Tibial nerve (tissue), 4 donors: ENCODE data around the gene PMM2. TPM values are rescaled to one million over a fixed set of nuclear protein-coding genes. Genes with fewer than 3 reads are reported as not detected.

Experiments
- DNase-seq, 2 donors: peaks; one replicate each; pipeline ENCODE4 v3.0.0-alpha.2; 2019; ENCODE audit warnings: low spot score in 2 of 2
- H3K27ac ChIP-seq, 4 donors: fragments of 200-600 bp; sonication (generic) in 3 of 4; one replicate each; pipeline ENCODE4 v1.5.1; 2017 to 2019; ENCODE audit warnings: mild to moderate bottlenecking in 1 of 4
- H3K27me3 ChIP-seq, 2 donors: fragments of 200-600 bp; sonication (generic) in 1 of 2; one replicate each; pipeline versions ENCODE4 v1.5.1 to v1.6.0; 2017 to 2019
- H3K36me3 ChIP-seq, 3 donors: fragments of 200-600 bp; sonication (generic); one replicate each; pipeline ENCODE4 v1.5.1; 2018 to 2019
- H3K4me1 ChIP-seq, 4 donors: fragments of 200-600 bp; sonication (generic) in 3 of 4; one replicate each; pipeline ENCODE4 v1.5.1; 2017 to 2019
- H3K4me3 ChIP-seq, 4 donors: fragments of 200-600 bp; sonication (generic) in 3 of 4; one replicate each; pipeline ENCODE4 v1.5.1; 2017 to 2019; ENCODE audit warnings: mild to moderate bottlenecking in 1 of 4, moderate library complexity in 1 of 4
- H3K9me3 ChIP-seq, 4 donors: fragments of 200-600 bp; sonication (generic) in 3 of 4; one replicate each; pipeline ENCODE4 v1.5.1; 2017 to 2019
- EP300 ChIP-seq, 2 donors: sonication (generic); formaldehyde crosslinking; IDR thresholded peaks; one replicate each; pipeline ENCODE4 v1.6.1; 2017; ENCODE audit warnings: antibody characterized with exemption in 2 of 2, mild to moderate bottlenecking in 1 of 2
- POLR2A ChIP-seq, 2 donors: fragments of 450-650 bp; IDR thresholded peaks; one replicate each; pipeline ENCODE4 v1.6.1; 2017; ENCODE audit warnings: antibody characterized with exemption in 2 of 2, mild to moderate bottlenecking in 2 of 2, moderate library complexity in 2 of 2
- WGBS, 2 donors: methylation state at CpG; one replicate each; pipeline ENCODE4 v1.1.5; 2018; 5-methylcytosine and 5-hydroxymethylcytosine counted together
- total RNA-seq, 4 donors: library from RNA; depleted of rRNA; stranded (reverse); fragments of >200 nt; gene quantifications; one replicate each; pipeline ENCODE4 v1.1.0, GENCODE V29; 2016
- TF ChIP-seq, protein P1 (sequence below), 5 experiments: fragments of 200-600 bp in 3 of 5; fragments of 450-650 bp in 2 of 5; sonication (generic) in 3 of 5; IDR thresholded peaks; one replicate each; pipeline ENCODE4 v1.5.1; 2016 to 2019; ENCODE audit warnings: antibody characterized with exemption in 5 of 5, mild to moderate bottlenecking in 3 of 5, moderate library complexity in 2 of 5

PMM2 gene
- total RNA-seq, 4 donors from 2014 or later: 37.6 to 73.8 (median 52.7) TPM

- Histone ChIP-seq H3K4me3 (no peak overlapping the region), H3K27me3 (no peaks in the 10 kb centered on the region), H3K9me3 (no peaks in the 10 kb centered on the region), H3K36me3 (peaks cover 0 to 94% (median 4%) of the 10 kb centered on the region in 3 donors), H3K27ac (no peak overlapping the region), H3K4me1 (no peaks in the 10 kb centered on the region)
- 66 to 73% methylated on average over 12 of the region's 12 CpGs for WGBS, 2 donors
- no peak for DNase-seq
- TF ChIP-seq EP300 (IDR thresholded peaks at IDR 0.05) (no peak), POLR2A (IDR thresholded peaks at IDR 0.05) (no peak)
- TF ChIP-seq, protein P1, sequence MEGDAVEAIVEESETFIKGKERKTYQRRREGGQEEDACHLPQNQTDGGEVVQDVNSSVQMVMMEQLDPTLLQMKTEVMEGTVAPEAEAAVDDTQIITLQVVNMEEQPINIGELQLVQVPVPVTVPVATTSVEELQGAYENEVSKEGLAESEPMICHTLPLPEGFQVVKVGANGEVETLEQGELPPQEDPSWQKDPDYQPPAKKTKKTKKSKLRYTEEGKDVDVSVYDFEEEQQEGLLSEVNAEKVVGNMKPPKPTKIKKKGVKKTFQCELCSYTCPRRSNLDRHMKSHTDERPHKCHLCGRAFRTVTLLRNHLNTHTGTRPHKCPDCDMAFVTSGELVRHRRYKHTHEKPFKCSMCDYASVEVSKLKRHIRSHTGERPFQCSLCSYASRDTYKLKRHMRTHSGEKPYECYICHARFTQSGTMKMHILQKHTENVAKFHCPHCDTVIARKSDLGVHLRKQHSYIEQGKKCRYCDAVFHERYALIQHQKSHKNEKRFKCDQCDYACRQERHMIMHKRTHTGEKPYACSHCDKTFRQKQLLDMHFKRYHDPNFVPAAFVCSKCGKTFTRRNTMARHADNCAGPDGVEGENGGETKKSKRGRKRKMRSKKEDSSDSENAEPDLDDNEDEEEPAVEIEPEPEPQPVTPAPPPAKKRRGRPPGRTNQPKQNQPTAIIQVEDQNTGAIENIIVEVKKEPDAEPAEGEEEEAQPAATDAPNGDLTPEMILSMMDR (IDR thresholded peaks at IDR 0.05): no peak
Measured at GRCh38 chr16:8768692-8769091, 28.9 kb upstream of the PMM2 start.

GRCh38 chr16:8773537-8773936 is 24.1 kb upstream of the PMM2 start:
- Histone ChIP-seq H3K36me3 (peaks cover 0 to 94% (median 4%) of the 10 kb centered on the region in 3 donors), H3K4me3 (no peak overlapping the region), H3K9me3 (no peaks in the 10 kb centered on the region), H3K27me3 (no peaks in the 10 kb centered on the region), H3K4me1 (no peaks in the 10 kb centered on the region), H3K27ac (no peak overlapping the region)
- TF ChIP-seq POLR2A (IDR thresholded peaks at IDR 0.05) (no peak), EP300 (IDR thresholded peaks at IDR 0.05) (no peak)
- TF ChIP-seq, protein P1 (IDR thresholded peaks at IDR 0.05): no peak
- 67 to 79% methylated on average over 3 of the region's 3 CpGs for WGBS, 2 donors
- DNase-seq: no peak

DNA sequence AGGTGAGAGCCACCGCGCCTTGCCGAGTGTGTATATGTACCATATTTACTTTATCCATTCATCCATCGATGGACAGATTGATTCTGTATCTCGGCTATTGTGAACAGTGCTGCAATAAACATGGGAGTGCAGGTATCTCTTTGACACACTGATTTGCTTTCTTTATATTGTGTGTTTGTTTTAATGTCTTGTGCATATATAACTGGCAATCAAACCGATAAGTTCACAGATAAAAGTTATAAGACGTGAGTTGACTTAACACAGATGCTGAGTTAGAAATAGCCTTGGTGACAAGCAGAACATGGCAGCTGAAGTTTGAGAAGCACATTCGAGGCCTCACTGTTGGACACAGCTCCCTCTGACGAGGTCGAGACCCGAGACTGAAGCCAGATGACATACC is 23.4 kb upstream of the PMM2 start:
- peaks cover 0 to 94% (median 4%) of the 10 kb centered on the region in 3 donors for H3K36me3 ChIP-seq
- 90% methylated on average over 11 of the region's 11 CpGs for WGBS, 2 donors

GRCh38 chr16:8775359-8775758 is 22.3 kb upstream of the PMM2 start:
- Histone ChIP-seq H3K36me3 (peaks cover 0 to 94% (median 4%) of the 10 kb centered on the region in 3 donors), H3K27ac (no peak overlapping the region), H3K4me3 (no peak overlapping the region), H3K9me3 (no peaks in the 10 kb centered on the region), H3K4me1 (no peaks in the 10 kb centered on the region), H3K27me3 (no peaks in the 10 kb centered on the region)
- WGBS, 2 donors: 88 to 96% methylated on average over 1 of the region's 1 CpG
- TF ChIP-seq, protein P1 (IDR thresholded peaks at IDR 0.05): no peak
- TF ChIP-seq POLR2A (IDR thresholded peaks at IDR 0.05): no peak
- no peak for TF ChIP-seq EP300 (IDR thresholded peaks at IDR 0.05)
- no peak for DNase-seq

More for the DNA sequence above, 23.4 kb upstream of the PMM2 start:
- no peak for DNase-seq
- Histone ChIP-seq H3K4me3 (no peak overlapping the region), H3K4me1 (no peaks in the 10 kb centered on the region), H3K27me3 (no peaks in the 10 kb centered on the region), H3K9me3 (no peaks in the 10 kb centered on the region), H3K27ac (no peak overlapping the region)
- TF ChIP-seq EP300 (IDR thresholded peaks at IDR 0.05) (no peak), POLR2A (IDR thresholded peaks at IDR 0.05) (no peak)
- TF ChIP-seq, protein P1 (IDR thresholded peaks at IDR 0.05): no peak

DNA sequence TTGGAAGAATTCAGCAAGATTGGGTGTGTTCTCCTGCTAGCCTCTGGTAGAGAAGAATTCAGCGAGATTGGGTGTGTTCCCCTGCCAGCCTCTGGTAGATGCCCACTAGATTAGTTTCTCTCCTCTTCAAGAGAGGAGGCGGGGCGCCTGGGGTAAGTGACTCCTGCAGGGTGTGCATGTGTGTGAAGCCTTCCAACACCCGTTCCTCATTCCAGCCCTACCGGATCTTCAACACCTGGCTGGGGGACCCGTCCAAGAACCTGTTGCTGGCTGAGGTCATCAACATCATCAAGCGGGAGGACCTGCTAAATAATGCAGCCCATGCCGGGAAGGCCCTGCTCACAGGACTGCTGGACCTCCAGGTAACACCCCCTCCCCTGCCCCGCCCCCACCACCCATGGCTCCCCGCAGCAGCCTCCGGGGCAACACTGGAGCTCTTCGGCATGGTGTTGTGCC is 21.5 kb upstream of the PMM2 start:
- DNase-seq: no peak
- no peak overlapping the region for H3K4me3 ChIP-seq
- WGBS, 2 donors: 74 to 76% methylated on average over 9 to 11 of the region's 12 CpGs
- no peaks in the 10 kb centered on the region for H3K9me3 ChIP-seq
- no peaks in the 10 kb centered on the region for H3K4me1 ChIP-seq
- no peak for TF ChIP-seq POLR2A (IDR thresholded peaks at IDR 0.05)
- TF ChIP-seq EP300 (IDR thresholded peaks at IDR 0.05): no peak
- H3K36me3 ChIP-seq: peaks cover 0 to 96% (median 4%) of the 10 kb centered on the region in 3 donors
- H3K27ac ChIP-seq: no peak overlapping the region
- no peaks in the 10 kb centered on the region for H3K27me3 ChIP-seq

DNA sequence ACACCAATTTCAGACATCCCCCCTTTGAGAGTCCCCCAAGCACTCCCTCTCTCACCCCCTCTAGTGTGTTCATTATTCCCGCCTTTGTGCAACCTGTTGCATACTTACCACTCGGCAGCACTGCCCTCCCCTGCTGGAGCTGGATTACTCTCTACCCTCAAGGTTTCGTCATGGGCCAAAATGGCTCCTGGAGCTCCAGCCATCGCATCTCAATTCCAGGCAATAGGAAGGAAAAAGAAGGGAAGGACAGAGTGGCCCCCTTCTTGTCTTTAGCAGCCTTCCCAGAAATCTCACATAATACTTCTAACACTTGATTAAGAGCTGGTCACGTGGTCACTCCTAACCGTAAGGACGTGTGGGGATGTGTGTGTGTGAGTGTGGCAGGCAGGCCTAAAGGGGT is 20.4 kb upstream of the PMM2 start:
- no peak for DNase-seq
- H3K36me3 ChIP-seq: peaks cover 0 to 100% (median 4%) of the 10 kb centered on the region in 3 donors
- WGBS, 2 donors: 82 to 94% methylated on average over 7 of the region's 7 CpGs
- H3K4me3 ChIP-seq: no peak overlapping the region
- H3K9me3 ChIP-seq: no peaks in the 10 kb centered on the region
- TF ChIP-seq, protein P1 (IDR thresholded peaks at IDR 0.05): no peak
- TF ChIP-seq EP300 (IDR thresholded peaks at IDR 0.05) (no peak), POLR2A (IDR thresholded peaks at IDR 0.05) (no peak)
- H3K27ac ChIP-seq: no peak overlapping the region
- H3K4me1 ChIP-seq: no peaks in the 10 kb centered on the region
- no peaks in the 10 kb centered on the region for H3K27me3 ChIP-seq
